GM12878 (cell line): Measurements from ENCODE around the gene CD248. TPM values are rescaled to one million over a fixed set of nuclear protein-coding genes. Genes with fewer than 3 reads are reported as not detected.

Experiments used
- ATAC-seq: fragments of 200-7000 bp; cut with Tn5 transposase; 3 replicates; pipeline ENCODE4 v1.9.1; 2020; ENCODE audit warnings: mild to moderate bottlenecking, moderate library complexity
- BruUV-seq: library from RNA; stranded (reverse); fragments of 400-500 nt; replicated peaks from 2 replicates; lab custom pipeline; 2021; lab: Mats Ljungman, UMichigan
- CTCF ChIA-PET: fragments of 300-600 bp; sonication (Branson Sonifier 250); formaldehyde crosslinking; extraction: SDS; loops from one replicate; lab custom pipeline; 2021; ENCODE audit warnings: inconsistent platforms; lab: Yijun Ruan, JAX
- POLR2A ChIA-PET: fragments of 350-600 bp; formaldehyde crosslinking; extraction: SDS; loops from one replicate; lab custom pipeline; 2021; ENCODE audit warnings: inconsistent platforms; lab: Charles Lee
- RAD21 ChIA-PET: fragments of 300-600 bp; sonication (Branson Sonifier 250); formaldehyde crosslinking; loops from one replicate; lab custom pipeline; 2023; ENCODE audit warnings: antibody characterized with exemption; ENCODE audit not compliant: unreplicated experiment; lab: Charles Lee
- SMC1A ChIA-PET: fragments of 300-600 bp; sonication (Branson Sonifier 250); formaldehyde crosslinking; loops from one replicate; lab custom pipeline; 2023; ENCODE audit not compliant: unreplicated experiment, uncharacterized antibody; lab: Charles Lee
- DNase-seq: peaks from one replicate; pipeline ENCODE4 v3.0.0-alpha.2; 2011; ENCODE audit warnings: low read depth, low spot score
- FAIRE-seq: peaks from 3 replicates; lab custom pipeline; 2011; peaks lifted over from hg19 to GRCh38; lab: Jason Lieb, UNC
- H2AFZ ChIP-seq: 2 replicates; pipeline ENCODE4 v1.6.0; 2011; ENCODE audit warnings: low read depth, low read length, control low read depth; ENCODE audit not compliant: control insufficient read depth
- H3K27ac ChIP-seq: 2 replicates; pipeline ENCODE4 v1.5.1; 2011; ENCODE audit warnings: control low read depth; ENCODE audit not compliant: control insufficient read depth, insufficient read depth
- H3K27me3 ChIP-seq, 2 experiments: replicated peaks in 1 of 2; 2 replicates each; pipeline versions ENCODE4 v1.6.0 to v1.6.1; 2011; ENCODE audit warnings: low read length in 1 of 2; ENCODE audit not compliant: control insufficient read depth in 2 of 2, insufficient read depth in 2 of 2
- H3K36me3 ChIP-seq, 2 experiments: 2 replicates each; pipeline ENCODE4 v1.5.1; 2011; ENCODE audit warnings: low read length in 1 of 2; ENCODE audit not compliant: control insufficient read depth in 2 of 2, insufficient read depth in 2 of 2
- H3K4me1 ChIP-seq: 2 replicates; pipeline ENCODE4 v1.6.1; 2011; ENCODE audit warnings: mild to moderate bottlenecking, low read length, moderate library complexity, mixed read lengths; ENCODE audit not compliant: control insufficient read depth, insufficient read depth
- H3K4me2 ChIP-seq: 2 replicates; pipeline ENCODE4 v1.6.0; 2011; ENCODE audit warnings: control low read depth; ENCODE audit not compliant: control insufficient read depth, insufficient read depth
- H3K4me3 ChIP-seq: fragments of 200-600 bp; sonication (generic); 2 replicates; pipeline ENCODE4 v1.5.1; 2016
- H3K79me2 ChIP-seq: 2 replicates; pipeline ENCODE4 v1.6.0; 2011; ENCODE audit warnings: low read length; ENCODE audit not compliant: control insufficient read depth, insufficient read depth
- H3K9ac ChIP-seq: 2 replicates; pipeline ENCODE4 v1.8.0; 2011; ENCODE audit warnings: low read length, control low read depth, mixed read lengths; ENCODE audit not compliant: control insufficient read depth, insufficient read depth
- H3K9me3 ChIP-seq: replicated peaks from 3 replicates; pipeline ENCODE4 v1.5.1; 2011; ENCODE audit warnings: mild to moderate bottlenecking, low read length; ENCODE audit not compliant: control insufficient read depth, insufficient read depth
- H4K20me1 ChIP-seq: 2 replicates; pipeline ENCODE4 v1.6.0; 2011; ENCODE audit not compliant: control insufficient read depth, insufficient read depth
- BHLHE40 ChIP-seq, 2 experiments: fragments of 450-650 bp in 1 of 2; IDR thresholded peaks; 2 replicates each; pipeline ENCODE4 v1.6.1; 2011 to 2017; ENCODE audit warnings: low read depth in 2 of 2, borderline replicate concordance in 1 of 2, improper control_type of control experiment in 1 of 2, low read length in 1 of 2, mild to moderate bottlenecking in 1 of 2
- CHD4 ChIP-seq: fragments of 200-600 bp; sonication (generic); IDR thresholded peaks from 2 replicates; pipeline ENCODE4 v1.6.1; 2016; ENCODE audit warnings: mild to moderate bottlenecking
- EED ChIP-seq: sonication (generic); IDR thresholded peaks from 2 replicates; pipeline ENCODE4 v1.6.1; 2016; ENCODE audit warnings: antibody characterized with exemption, low read depth
- NFIC ChIP-seq: IDR thresholded peaks from 2 replicates; pipeline ENCODE4 v1.6.1; 2012; ENCODE audit warnings: low read depth, mild to moderate bottlenecking, inconsistent platforms, low read length, moderate library complexity
- NR2C1 ChIP-seq: fragments of 450-650 bp; IDR thresholded peaks from 2 replicates; pipeline ENCODE4 v1.6.1; 2017; ENCODE audit warnings: antibody characterized with exemption, mild to moderate bottlenecking, moderate library complexity
- POLR2AphosphoS5 ChIP-seq: IDR thresholded peaks from 2 replicates; pipeline ENCODE4 v1.6.1; 2011; ENCODE audit warnings: mild to moderate bottlenecking, low read length, inconsistent platforms
- POU2F2 ChIP-seq: IDR thresholded peaks from 3 replicates; pipeline ENCODE4 v1.6.1; 2011; ENCODE audit warnings: low read depth, mild to moderate bottlenecking, low read length, borderline replicate concordance
- RB1 ChIP-seq: fragments of 450-650 bp; formaldehyde crosslinking; IDR thresholded peaks from 2 replicates; pipeline ENCODE4 v1.6.1; 2017; ENCODE audit warnings: mild to moderate bottlenecking, borderline replicate concordance
- RELA ChIP-seq: fragments of 450-650 bp; IDR thresholded peaks from 2 replicates; pipeline ENCODE4 v1.8.0; 2014; ENCODE audit warnings: borderline replicate concordance; ENCODE audit not compliant: partially characterized antibody
- SMAD5 ChIP-seq: IDR thresholded peaks from 2 replicates; pipeline ENCODE4 v1.6.1; 2016; ENCODE audit warnings: antibody characterized with exemption, low read depth
- SPI1 ChIP-seq: IDR thresholded peaks from 2 replicates; pipeline ENCODE4 v1.6.1; 2011; ENCODE audit warnings: low read depth, mild to moderate bottlenecking, low read length, moderate library complexity, borderline replicate concordance; ENCODE audit not compliant: insufficient read depth
- ZNF274 ChIP-seq: IDR thresholded peaks from one replicate; pipeline ENCODE4 v1.8.0; 2011; ENCODE audit not compliant: insufficient read length, insufficient read depth
- WGBS: methylation state at CpG from one replicate; pipeline ENCODE4 v1.1.6; 2016; ENCODE audit warnings: low lambda C conversion rate; ENCODE audit not compliant: insufficient replicate concordance, insufficient coverage; ENCODE audit errors: missing lambda C conversion rate; 5-methylcytosine and 5-hydroxymethylcytosine counted together
- in situ Hi-C: fragments of 300-500 bp; cut with MboI; formaldehyde crosslinking; loops from 9 replicates; pipeline ENCODE4 v1.14.3; 2018; ENCODE audit warnings: mixed read lengths
- intact Hi-C: fragments of 100-400 bp; cut with micrococcal nuclease; formaldehyde crosslinking; loops from one replicate; pipeline ENCODE4 v1.14.2; 2022; ENCODE audit not compliant: unreplicated experiment
- polyA plus RNA-seq, 11 experiments: library from polyadenylated mRNA; depleted of rRNA in 4 of 11; unstranded in 6 of 11; stranded (reverse) in 5 of 11; fragments of >200 nt; fragmentation: Nextera tagmentation in 4 of 11; fragmentation: Illumina TruSeq in 1 of 11; extraction: Ambion mirVana in 4 of 11; extraction: Trizol in 1 of 11; gene quantifications; 1 replicate in 1 of 11; 2 replicates in 10 of 11; pipeline versions ENCODE4 v1.2.1 to v1.2.3, GENCODE V29; 2011 to 2016; ENCODE audit warnings: inconsistent platforms in 2 of 11, missing spikeins in 2 of 11, low read depth in 1 of 11
- total RNA-seq, 4 experiments: library from RNA; depleted of rRNA in 3 of 4; stranded (reverse); fragments of >200 nt in 3 of 4; fragmentation: Illumina TruSeq in 1 of 4; extraction: Trizol in 1 of 4; gene quantifications; 2 replicates each; pipeline versions ENCODE4 v1.2.1 to v1.2.3, GENCODE V29; 2013 to 2021
- TF ChIP-seq, protein P1 (sequence below): fragments of 450-650 bp; IDR thresholded peaks from 2 replicates; pipeline ENCODE4 v1.6.1; 2016; ENCODE audit warnings: mild to moderate bottlenecking
- TF ChIP-seq, protein P2 (sequence below): IDR thresholded peaks from 2 replicates; pipeline ENCODE4 v1.6.1; 2012; ENCODE audit warnings: low read length, inconsistent platforms
- TF ChIP-seq, protein P3 (sequence below): fragments of 450-650 bp; IDR thresholded peaks from 2 replicates; pipeline ENCODE4 v1.6.1; 2017; ENCODE audit warnings: antibody characterized with exemption, mild to moderate bottlenecking, moderate library complexity

CD248 gene
- total and polyA plus RNA-seq, 10 of the 15 experiments (the other 5 are each of a cell fraction or from before 2014, with no cell fraction given), result 0.10 to 0.21 (median 0.20) TPM; not detected in 7

DNA sequence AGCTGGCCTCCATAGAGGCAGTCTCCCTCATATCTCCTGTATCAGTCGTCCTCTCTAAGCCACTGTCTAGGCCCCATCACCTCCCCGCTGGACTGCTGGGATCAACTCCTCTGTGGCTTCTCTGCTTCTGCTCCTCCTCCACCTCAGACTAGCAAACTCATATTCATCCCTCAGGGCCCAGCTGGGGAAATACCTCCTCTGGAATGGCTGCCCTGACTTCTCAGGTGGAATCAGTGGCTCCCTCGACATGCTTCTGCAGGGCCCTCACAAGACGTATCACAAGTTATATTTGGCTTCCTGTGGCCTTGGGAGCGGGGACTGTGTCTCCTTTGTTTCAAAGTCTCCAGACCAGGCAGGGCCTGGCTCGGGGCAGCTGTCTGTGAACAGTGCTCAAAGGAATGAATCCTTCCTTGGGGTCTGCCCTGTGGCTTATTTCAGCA is 44.7 kb upstream of the CD248 start:
- no peaks in the 10 kb centered on the region for H3K79me2 ChIP-seq
- no peak overlapping the region for H3K4me2 ChIP-seq
- BruUV-seq, result no TSS peak
- no peak overlapping the region for H3K9ac ChIP-seq
- H3K36me3 ChIP-seq, result 0 out of 4 replicates have a peak, but pooled peaks cover 0 to 2% of the 10 kb centered on the region in 2 experiments
- RAD21 ChIA-PET, result interaction anchor here (0.6 to 1.4 kb wide), 2 partner anchors 50 to 666 kb away, joined by 3 to 4 read pairs; no protein-coding TSS in a partner anchor
- in situ Hi-C loops, result no loop called here
- H3K27ac ChIP-seq, result no peak overlapping the region
- no peak for FAIRE-seq
- no peaks in the 10 kb centered on the region for H4K20me1 ChIP-seq
- 38% methylated on average over 6 of the region's 6 CpGs for WGBS
- CTCF ChIA-PET, result interaction anchor here (1.0 to 3.0 kb wide), 3 partner anchors 10 to 50 kb away, joined by 3 to 12 read pairs (median 4); partner anchors contain the start of gene SLC29A2
- H3K4me3 ChIP-seq, result no peak overlapping the region
- TF ChIP-seq SPI1 (no peak), NFIC (no peak), EED (no peak), SMAD5 (no peak), BHLHE40 (IDR thresholded peaks at IDR 0.05; ENCODE audit: borderline replicate concordance in 1 of 2, low read depth in 2 of 2, low read length in 1 of 2) (no peak), POLR2AphosphoS5 (no peak), RB1 (no peak), POU2F2 (no peak), CHD4 (no peak), RELA (no peak), NR2C1 (no peak), ZNF274 (no peak)
- TF ChIP-seq, protein P1, sequence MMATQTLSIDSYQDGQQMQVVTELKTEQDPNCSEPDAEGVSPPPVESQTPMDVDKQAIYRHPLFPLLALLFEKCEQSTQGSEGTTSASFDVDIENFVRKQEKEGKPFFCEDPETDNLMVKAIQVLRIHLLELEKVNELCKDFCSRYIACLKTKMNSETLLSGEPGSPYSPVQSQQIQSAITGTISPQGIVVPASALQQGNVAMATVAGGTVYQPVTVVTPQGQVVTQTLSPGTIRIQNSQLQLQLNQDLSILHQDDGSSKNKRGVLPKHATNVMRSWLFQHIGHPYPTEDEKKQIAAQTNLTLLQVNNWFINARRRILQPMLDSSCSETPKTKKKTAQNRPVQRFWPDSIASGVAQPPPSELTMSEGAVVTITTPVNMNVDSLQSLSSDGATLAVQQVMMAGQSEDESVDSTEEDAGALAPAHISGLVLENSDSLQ, result no peak
- TF ChIP-seq, protein P2, sequence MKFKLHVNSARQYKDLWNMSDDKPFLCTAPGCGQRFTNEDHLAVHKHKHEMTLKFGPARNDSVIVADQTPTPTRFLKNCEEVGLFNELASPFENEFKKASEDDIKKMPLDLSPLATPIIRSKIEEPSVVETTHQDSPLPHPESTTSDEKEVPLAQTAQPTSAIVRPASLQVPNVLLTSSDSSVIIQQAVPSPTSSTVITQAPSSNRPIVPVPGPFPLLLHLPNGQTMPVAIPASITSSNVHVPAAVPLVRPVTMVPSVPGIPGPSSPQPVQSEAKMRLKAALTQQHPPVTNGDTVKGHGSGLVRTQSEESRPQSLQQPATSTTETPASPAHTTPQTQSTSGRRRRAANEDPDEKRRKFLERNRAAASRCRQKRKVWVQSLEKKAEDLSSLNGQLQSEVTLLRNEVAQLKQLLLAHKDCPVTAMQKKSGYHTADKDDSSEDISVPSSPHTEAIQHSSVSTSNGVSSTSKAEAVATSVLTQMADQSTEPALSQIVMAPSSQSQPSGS, result no peak
- TF ChIP-seq, protein P3, sequence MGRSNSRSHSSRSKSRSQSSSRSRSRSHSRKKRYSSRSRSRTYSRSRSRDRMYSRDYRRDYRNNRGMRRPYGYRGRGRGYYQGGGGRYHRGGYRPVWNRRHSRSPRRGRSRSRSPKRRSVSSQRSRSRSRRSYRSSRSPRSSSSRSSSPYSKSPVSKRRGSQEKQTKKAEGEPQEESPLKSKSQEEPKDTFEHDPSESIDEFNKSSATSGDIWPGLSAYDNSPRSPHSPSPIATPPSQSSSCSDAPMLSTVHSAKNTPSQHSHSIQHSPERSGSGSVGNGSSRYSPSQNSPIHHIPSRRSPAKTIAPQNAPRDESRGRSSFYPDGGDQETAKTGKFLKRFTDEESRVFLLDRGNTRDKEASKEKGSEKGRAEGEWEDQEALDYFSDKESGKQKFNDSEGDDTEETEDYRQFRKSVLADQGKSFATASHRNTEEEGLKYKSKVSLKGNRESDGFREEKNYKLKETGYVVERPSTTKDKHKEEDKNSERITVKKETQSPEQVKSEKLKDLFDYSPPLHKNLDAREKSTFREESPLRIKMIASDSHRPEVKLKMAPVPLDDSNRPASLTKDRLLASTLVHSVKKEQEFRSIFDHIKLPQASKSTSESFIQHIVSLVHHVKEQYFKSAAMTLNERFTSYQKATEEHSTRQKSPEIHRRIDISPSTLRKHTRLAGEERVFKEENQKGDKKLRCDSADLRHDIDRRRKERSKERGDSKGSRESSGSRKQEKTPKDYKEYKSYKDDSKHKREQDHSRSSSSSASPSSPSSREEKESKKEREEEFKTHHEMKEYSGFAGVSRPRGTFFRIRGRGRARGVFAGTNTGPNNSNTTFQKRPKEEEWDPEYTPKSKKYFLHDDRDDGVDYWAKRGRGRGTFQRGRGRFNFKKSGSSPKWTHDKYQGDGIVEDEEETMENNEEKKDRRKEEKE, result no peak
- no peak overlapping the region for H2AFZ ChIP-seq
- no peak for DNase-seq
- no peak for ATAC-seq
- POLR2A ChIA-PET, result no interaction called here
- no peaks in the 10 kb centered on the region for H3K4me1 ChIP-seq
- no peaks in the 10 kb centered on the region for H3K9me3 ChIP-seq
- no peaks in the 10 kb centered on the region for H3K27me3 ChIP-seq
- SMC1A ChIA-PET, result interaction anchor here (1.1 kb wide), 1 partner anchor 25 kb away, joined by 3 read pairs; no protein-coding TSS in a partner anchor
- intact Hi-C loops, result no loop called here
